ENCODE data around the gene NKPD1.

- TF ChIP-seq POLR2A (IDR thresholded peaks at IDR 0.05) (no peak), CTCF (IDR thresholded peaks at IDR 0.05) (no peak)
Observed at GRCh38 chr19:45182758-45183157, 22.0 kb upstream of the NKPD1 start.
